A172 (cell line): Measurements from ENCODE around the gene ANKRD24. TPM values are rescaled to one million over a fixed set of nuclear protein-coding genes. Genes with fewer than 3 reads are reported as not detected.
A peak's percentile ranks its signal among the peaks of the same experiment; 100 is the strongest.
"Not testable (repeated sequence)": the region's sequence is repeated elsewhere in the genome, so short reads cannot be mapped to it uniquely, and the experiment has no call there.

Experiments used
- DNase-seq: peaks from one replicate; pipeline ENCODE4 v3.0.0-alpha.2; 2015; ENCODE audit warnings: low spot score
- total RNA-seq: library from RNA; depleted of rRNA; stranded (reverse); fragments of >200 nt; shearing (Covaris generic); gene quantifications from 2 replicates; pipeline ENCODE4 v1.2.3, GENCODE V29; 2014; rRNA removed

ANKRD24 gene
- total RNA-seq = 0.41 and 0.53 TPM in 2 replicates

DNA sequence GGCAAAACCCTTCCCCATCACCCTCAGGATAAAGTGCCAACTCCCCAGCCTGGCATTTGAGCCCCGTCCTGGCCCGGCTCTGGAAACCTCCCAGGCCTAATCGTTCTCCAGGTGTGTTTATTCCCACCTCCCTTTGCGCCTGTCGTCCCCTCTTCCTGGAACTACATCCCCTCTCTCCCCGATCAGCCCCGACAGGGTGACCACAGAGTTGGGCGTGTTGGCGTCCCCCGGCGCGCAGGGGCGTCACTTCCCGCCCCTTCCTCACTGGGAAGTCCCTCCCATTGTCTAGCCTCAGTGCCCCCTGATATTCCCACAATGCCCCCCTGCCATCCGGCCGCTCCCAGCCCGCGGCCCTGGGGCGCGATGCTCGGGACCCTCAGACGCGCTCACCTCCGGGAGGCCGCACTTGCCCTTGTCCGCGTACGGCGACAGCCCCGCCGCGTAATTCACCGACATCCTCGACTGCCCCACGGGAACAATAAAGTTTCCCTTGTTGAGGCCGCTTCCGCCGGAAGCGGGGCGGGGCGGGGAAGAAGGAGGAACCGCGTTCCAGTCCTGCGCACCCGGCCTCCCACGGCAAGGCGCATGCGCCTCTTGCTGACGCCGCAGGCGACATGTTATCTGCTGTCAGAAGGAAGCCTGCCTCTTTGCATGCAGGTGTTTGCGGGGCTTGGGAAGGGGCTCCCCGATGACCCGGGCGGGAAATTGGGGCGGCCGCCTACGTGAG lies at the start of gene ANKRD24, which contains the start of gene SIRT6:
ANKRD24 (plus strand) TSS at position 606 of the 727 bp plus-strand sequence. CDS start 3,737 bp downstream, outside the sequence.
SIRT6 (minus strand) TSS at position 480 of the 727 bp plus-strand sequence; CDS start at position 456, 24 bp downstream.
- peak; percentile 93 for DNase-seq

DNA sequence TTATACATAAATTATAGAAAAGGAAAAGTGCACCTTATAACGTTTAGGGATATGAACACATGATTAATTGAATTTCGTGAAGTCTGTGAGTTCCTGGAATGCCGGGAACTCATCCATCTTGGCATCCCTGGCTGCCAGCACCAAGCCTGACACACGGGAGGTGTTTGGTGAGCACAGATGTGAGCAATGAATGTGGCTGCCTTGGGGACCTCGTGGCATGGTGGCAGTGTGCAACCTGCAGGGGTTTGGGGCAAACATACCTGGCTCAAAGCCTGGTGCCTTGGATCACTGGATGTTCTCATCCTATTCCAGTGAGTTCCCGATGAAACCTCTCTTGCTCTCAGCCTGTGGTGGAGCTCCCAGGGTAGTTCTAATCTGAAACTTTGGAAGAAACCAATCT lies 48.1 kb upstream of the ANKRD24 start:
- DNase-seq = no peak

DNA sequence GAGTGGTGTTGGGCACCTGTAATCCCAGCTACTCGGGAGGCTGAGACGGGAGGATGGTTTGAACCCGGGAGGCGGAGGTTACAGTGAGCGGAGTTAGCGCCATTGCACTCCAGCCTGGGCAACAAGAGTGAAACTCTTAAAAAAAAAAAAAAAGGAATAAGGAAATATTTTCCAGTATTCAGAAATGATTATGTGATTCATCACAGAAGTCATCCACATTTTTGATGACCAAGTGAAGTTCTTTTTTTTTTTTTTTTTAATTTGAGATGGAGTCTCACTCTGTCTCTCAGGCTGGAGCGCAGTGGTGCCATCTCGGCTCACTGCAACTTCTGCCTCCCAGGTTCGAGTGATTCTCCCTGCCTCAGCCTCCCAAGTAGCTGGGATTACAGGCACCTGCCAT lies 47.1 kb upstream of the ANKRD24 start:
- not testable (repeated sequence) for DNase-seq

DNA sequence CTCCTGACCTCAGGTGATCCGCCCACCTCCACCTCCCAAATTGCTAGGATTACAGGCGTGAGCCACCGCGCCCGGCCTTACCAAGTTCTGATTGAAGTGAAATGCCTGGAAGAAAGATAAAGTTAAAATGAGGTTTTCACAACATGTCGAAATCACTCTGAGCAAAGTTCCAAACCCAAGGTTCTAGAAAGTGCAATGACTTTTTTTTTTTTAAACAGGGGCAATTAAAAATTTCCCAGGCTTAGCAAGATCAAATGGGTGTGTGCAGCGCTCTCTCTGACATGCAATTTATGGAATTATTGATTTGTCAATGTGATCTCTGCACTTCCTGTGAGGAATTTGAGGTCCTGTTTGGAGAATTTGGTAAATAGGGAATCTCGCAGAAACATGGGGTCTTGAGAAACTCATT lies 45.8 kb upstream of the ANKRD24 start:
- no peak for DNase-seq

DNA sequence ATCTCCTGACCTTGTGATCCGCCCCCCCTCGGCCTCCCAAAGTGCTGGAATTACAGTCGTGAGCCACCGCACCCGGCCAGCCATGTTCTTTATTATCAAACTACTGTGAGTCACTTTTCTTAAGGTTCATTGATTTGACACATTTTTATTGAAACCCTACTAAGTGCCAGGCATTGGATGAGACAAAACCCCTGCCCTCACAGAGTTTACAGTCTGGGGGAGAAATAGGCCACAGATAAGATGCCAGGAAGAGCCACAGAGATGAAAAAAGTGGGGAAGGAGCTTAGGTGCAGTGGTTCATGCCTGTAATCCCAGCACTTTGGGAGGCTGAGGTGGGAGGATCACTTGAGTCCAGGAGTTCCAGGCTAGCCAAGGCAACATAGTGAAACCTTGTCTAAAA lies 44.0 kb upstream of the ANKRD24 start:
- DNase-seq = no peak

DNA sequence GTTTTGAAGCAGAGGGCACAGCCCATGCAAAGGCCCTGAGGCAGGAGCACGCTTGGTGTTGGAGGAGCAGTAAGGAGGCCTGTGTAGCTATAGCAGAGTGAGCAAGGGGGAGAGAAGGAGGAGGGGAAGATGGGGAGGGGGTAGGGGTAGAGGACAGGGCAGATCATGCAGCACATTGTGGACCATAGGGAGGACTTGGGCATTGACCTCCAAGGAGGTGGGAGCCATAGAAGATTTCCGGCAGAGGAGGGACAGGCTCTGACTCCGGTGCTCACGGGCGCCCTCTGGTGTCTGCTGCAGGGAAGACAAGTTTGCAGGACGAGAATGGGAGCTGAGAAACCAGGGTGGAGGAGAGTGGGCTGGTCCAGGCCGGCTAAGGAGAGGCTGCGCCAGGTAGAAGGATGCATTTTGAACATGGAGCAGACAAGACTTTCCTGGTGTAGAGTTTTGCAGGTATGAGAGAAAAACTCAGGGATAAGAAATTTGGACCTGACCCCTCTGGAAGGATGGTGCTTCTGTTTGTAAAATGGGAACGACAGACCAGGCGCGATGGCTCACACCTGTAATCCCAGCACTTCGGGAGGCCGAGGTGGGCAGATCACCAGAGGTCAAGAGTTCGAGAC lies 42.8 kb upstream of the ANKRD24 start:
- peak; percentile 60 for DNase-seq

DNA sequence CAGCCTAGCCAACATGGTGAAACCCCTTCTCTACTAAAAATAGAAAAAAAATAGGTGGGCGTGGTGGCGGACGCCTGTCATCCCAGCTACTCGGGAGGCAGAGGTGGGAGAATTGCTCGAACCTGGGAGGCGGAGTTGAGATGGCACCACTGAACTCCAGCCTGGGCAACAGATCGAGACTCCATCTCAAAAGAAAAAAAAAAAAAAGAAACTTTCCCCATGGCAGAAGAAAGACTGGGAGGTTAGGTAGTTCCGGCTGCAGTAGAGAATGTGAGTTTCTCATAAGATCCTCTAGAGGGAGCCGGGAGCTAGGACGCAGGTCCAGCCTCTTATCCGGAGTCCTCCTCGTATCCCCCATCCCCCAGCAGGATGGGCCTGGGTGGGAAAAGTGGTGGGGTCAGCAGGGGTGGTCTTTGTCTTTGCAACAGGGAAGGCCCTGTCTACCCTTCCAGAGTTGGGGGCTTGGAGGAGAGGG lies 42.2 kb upstream of the ANKRD24 start:
- DNase-seq = peak; percentile 85

DNA sequence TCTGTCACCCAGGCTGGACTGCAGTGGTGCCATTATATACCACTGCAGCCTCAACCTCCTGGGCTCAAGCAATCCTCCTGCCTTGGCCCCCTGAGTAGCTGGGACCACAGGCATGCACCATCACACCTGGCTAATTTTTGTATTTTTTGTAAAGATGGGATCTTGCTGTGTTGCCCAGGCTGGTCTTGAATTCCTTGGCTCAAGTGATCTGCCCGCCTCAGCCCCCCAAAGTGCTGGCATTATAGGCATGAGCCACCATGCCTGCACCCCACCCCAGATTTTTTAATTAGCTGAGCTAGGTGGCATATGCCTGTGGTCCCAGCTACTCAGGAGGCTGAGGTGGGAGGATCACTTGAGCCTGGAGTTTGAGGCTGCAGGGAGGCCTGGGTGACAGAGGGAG lies 39.6 kb upstream of the ANKRD24 start:
- not testable (repeated sequence) for DNase-seq

DNA sequence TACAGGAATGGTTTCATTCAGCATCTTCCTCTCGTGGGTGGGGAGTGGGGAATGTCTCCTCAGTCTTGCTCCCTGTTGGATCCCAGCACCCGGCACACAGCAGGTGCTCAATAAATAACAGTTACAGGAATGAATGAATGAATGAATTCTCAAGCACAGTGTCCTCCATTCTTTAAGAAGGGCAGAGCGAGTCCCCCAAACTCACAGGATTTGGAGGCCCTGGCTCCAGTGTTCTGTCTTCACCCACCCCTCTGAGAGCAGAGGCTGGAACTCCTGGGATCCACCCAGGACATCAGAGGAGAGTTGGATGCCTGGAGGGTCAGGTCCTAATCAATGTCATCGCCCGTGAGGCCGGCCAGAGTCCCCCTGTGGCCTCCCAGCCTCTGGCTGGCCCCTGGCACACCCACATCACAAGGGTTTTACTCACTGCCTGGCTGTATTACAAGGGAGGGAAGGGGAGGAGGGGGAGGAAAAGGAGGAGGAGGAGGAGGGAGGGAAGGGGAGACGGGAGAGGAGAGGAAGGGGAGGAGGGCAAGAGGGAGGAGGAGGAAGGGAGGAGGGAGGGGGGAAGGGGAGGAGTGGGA lies 37.7 kb upstream of the ANKRD24 start:
- DNase-seq = peak; percentile 86

DNA sequence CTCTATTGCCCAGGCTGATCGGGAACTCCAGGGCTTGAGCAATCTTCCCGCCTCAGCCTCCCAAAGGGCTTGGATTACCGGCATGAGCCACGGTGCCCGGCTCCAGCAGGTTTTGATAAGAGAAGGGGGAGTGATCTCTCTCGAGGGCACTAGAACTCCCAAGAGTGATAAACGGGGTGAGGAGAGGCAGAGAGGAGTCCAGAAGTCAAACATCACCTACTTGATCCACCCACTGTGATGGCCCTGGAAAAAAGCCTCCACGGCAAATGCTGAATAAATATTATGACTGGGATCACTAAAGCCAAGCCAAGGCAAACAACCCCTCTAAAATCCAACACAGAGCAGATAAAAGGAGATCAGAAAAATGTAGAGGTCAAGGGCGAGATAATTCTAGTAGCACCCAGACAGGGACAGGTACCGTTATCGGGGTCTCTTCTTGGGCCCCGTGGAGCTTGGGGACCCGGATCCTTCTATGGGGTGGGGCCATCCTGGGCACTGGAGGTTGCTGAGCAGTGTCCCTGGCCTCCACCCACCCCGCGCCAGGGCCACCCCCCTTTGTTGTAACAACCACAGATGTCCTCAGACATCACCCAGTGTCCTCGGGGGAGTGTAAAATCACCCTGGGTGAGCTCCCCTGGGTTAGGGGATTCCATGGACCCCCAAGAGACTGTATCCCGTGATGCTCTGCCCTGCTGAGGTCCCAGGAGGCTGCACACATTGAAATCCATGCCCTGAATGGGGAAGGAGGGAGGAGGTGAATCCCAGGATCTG lies 32.8 kb upstream of the ANKRD24 start:
- no peak for DNase-seq

DNA sequence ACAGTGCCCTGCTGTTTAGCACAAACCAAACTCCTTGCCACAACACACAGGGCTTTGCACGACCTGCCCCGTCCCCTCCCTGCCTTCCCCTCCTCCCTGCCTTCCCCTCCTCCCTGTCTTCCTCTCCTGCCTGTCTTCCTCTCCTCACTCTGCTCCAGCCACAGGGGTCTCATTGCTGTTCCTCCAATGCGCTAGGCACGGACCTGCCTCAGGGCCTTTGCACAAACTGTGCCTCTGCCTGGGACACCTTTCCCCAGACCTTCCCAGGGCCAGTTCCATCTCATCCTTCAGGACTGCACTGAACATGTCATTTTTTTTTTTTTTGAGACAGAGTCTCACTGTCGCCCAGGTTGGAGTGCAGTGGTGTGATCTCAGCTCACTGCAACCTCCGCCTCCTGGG lies 30.9 kb upstream of the ANKRD24 start:
- DNase-seq = no peak

DNA sequence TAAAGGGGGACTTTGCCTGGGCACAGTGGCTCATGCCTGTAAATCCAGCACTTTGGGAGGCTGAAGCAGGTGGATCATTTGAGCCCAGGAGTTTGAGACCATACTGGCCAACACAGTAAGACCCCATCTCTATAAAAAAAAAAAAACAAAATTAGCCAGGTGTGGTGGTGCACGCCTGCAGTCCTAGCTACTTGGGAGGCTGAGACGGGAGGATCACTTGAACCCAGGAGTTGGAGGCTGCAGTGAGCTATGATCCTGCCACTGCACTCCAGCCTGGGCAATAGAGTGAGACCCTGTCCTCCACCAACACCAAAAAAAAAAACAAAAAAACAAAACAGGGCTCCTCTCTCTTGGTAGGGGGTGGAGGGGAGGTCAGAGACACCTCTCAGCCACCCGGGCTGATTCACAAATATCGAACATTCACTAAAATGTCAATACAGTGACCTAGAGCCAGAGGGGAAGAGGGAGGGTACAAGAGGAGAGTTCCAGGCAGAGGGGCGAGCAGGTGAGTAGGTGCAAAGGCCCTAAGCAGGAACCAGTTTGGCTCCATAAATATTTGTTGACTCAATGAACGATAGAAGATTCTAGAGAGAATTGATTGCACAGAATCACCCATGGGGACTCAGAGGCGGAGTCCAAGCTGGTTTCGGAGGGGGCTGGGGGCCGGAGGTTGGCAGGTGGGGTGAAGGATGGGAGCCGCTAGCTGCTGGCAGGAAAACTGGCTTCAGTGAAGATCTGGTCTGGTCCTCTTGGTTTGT lies 30.1 kb upstream of the ANKRD24 start:
- DNase-seq = no peak

DNA sequence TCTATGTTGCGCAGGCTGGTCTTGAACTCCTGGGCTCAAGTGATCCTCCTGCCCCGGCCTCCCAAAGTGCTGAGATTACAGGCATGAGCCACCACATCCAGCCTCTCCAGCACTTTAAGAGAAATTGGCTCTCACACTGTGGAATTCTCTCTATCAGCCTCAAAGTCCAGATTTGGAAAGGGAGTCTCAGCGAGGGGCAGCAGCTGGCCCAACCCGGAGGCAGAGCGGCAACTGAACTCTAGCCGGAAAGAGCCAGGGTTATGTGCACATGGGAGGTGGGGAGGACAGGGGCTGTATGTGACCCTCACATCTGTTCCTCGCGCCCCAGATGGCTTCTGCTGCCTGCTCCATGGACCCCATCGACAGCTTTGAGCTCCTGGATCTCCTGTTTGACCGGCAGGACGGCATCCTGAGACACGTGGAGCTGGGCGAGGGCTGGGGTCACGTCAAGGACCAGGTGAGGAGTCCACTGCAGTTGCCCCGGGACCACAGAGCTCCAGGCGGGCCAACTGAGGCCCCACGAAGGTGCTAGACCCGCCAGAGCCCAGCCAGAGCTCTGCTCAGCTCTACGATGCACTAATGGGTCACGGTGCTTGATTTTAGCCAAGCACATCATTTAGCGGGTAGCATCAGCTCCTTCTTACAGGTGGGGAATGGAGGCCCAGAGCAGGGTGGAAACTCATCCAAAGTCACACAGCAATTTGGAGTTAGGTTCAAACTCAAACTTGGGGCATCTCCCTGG lies 27.7 kb upstream of the ANKRD24 start:
- DNase-seq = no peak

DNA sequence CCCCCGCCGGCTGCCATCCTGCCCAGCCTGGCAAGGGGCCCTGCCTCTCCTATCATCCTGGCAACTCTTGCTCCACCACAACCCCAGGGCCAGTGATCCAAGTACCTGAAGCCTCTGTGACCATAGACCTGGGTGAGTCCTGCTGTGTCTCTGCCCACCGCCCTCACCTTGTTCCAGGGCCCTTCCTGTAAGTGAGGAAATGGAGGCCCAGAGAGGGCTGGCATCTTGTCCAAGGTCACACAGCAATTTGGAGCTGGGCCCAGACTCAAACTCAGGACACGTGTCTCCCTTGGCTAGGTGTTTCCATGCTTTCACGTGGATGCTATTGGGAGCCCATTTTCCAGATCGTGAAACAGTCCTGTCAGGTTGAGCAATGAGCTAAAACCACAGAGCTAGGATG lies 25.3 kb upstream of the ANKRD24 start:
- no peak for DNase-seq

DNA sequence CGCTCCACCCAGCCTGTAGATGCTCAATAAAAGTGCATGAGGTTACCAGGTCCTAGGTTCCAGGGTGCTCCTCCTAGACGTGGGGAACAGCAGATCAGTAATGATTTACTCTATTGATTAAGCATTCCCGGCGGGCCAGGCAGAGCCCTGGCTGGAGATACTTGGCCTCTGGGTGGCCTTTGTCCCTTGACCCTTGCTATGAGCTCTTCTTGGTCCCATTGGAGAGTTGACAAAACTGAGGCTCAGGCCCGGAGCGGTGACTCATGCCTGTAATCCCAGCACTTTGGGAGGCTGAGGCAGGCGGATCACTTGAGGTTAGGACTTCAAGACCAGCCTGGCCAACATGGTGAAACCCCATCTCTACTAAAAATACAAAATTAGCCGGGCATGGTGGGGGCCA lies 24.5 kb upstream of the ANKRD24 start:
- DNase-seq = not testable (repeated sequence)

DNA sequence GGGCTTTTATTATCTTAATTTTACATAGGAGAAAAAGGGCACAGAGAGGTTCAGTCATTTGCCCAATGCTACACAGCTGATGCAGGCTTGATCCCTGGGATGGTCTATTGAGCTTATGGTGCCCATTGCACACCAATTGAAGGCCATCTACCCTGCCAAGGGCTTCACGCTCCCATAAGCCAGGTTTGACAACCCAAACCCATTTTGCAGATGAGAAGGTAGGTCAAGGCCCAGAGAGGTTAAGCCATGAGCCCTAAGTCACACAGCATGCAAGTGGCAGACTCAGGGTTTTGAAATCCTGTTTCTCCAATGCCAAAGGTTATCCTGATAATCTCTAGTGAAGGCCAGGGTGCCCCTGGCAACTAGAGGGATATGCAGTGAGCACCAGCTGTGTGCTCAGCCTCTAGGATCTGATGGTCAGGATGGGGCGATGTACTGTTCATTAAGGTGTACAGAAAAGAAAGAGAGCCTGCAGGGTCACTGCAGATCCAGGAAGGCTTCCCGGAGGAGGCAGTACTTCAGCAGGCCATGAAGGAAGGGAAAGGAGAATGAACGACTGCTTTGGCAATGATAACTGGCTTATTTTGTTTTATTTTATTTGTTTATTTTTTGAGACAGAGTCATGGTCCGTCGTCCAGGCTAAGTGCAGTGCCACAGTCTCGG lies 20.9 kb upstream of the ANKRD24 start:
- DNase-seq = no peak

DNA sequence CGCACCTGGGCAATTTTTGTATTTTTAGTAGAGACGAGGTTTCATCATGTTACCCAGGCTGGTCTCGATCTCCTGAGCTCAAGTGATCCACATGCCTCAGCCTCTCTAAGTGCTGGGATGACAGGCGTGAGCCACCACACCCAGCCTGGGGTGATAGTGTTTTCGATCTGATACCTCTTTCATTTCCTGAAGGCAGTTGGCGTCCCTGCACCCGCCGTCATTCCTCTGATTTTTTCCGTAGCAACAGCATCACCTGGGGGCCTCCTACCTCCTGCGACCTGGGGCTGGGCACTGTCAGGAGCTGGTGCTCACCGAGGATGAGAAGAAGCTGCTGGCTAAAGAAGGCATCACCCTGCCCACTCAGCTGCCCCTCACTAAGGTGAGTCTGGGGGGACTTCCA lies 18.2 kb upstream of the ANKRD24 start:
- no peak for DNase-seq

DNA sequence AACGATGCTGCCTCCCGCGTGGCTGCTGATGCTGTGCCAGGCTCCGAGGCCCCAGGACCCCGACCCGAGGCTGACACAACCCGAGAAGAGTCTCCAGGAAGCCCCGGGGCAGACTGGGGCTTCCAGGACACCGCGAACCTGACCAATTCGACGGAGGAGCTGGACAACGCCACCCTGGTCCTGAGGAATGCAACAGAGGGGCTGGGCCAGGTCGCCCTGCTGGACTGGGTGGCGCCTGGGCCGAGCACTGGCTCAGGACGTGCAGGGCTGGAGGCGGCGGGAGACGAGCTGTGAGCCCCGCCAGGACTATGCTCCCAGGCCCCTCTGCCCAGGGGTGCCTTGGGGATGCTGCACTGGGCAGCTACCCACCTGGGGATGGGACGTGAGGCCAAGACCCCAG lies 10.8 kb upstream of the ANKRD24 start:
- DNase-seq = no peak

DNA sequence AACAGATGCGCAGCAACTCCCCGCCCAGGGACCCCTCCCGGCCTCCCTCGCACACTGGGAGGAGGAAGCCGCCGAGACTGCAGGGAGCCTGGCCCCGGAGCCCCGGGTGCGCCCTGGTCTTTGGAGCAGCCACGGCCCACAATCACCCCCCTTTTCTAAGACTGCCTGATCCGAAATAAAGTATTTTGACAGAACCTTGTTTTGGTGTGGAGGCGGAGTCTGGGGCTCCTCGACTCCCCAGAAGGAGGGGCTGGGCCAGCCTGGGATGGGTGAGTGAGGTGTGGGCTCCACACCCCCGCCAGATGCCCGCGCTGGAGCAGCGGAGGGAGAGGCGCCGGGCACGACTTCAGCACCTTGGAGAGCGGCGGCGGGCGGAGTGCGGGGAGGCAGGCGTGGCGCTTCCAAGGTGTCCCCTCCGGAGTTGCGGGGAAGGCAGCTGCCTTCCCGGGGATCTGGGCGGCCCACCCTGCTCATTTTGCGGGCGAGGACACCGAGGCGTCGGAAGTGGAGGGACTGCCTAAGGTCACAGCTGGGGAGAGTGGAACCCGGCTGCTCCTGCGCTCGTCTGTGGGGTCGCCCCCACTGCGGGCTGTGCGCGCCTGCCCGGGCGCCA lies 9.5 kb upstream of the ANKRD24 start:
- DNase-seq = peak; percentile 38
